CD4-positive, alpha-beta T cell treated with Interleukin-15 for 4 hours (primary cell): ENCODE data around the gene TRHDE.

ENCODE experiments used
- DNase-seq: peaks from one replicate; pipeline ENCODE4 v3.0.0-alpha.2; 2020; ENCODE audit warnings: low spot score

TRHDE gene

GRCh38 chr12:72273851-72274351 is 1.7 kb downstream of the TRHDE start:
- no peak for DNase-seq

GRCh38 chr12:72274931-72275330 is 2.8 kb downstream of the TRHDE start:
- no peak for DNase-seq

GRCh38 chr12:72275526-72275925 is 3.4 kb downstream of the TRHDE start:
- no peak for DNase-seq

- DNase-seq = no peak
Observed at GRCh38 chr12:72276181-72276805, 4.1 kb downstream of the TRHDE start.

- DNase-seq = no peak
Observed at GRCh38 chr12:72277415-72277814, 5.2 kb downstream of the TRHDE start.

DNA sequence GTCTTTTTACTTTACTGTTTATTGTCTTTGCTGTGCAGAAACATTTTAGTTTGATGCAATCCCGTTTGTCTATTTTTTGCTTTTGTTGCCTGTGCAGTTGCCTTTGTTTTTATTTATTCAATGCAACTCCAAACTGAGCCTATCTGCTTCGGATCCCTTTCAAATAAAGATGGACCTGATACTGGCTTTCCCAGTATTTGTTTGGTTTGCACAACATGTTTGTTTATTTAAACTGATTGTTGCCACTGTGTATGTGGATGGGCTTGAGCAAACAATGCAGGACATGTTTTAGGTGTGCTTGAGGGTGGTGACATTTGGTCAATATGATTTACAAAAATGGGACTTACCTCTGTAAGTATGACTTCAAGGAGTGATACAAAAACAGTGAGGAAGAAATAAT is 6.7 kb downstream of the TRHDE start:
- DNase-seq = no peak

DNA sequence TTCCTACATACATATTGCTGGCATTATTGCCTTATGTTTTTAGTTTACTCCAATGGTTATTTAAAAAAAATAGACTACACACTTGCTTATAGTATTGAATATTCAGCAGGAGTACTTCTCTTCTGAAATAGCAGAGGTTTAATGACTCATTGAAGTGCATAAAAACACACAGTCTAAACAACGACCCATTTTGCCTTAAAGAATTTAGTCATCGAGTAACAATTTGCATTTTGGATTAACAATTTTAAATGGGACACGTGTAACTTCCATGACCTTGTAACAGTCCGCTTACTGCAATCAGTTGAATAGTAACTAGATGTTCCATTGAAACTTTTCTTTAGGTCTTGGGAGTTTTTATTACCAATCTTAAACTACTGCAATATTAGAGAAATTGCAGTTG is 9.0 kb downstream of the TRHDE start:
- DNase-seq = no peak

- no peak for DNase-seq
Observed at GRCh38 chr12:72282721-72283120, 10.6 kb downstream of the TRHDE start.

DNA sequence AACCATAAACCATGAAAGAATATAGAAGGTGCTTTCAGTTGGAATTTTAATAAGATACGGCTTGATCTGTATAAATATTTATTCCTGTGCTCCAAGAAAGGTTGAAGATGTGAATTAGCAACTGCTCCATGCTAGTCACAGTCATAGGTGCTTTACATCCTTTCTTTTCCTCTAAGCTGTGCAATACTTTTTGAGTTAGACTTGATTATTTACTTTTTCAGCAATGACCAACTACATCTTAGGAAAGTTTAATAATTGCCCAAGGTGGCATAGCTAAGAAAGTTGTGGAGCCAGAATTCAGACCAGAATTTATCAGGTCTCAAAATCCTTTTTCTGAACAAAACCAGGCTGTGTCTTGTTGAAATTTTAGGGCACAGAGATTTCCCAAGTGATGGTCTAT is 13.7 kb downstream of the TRHDE start:
- DNase-seq = no peak

DNA sequence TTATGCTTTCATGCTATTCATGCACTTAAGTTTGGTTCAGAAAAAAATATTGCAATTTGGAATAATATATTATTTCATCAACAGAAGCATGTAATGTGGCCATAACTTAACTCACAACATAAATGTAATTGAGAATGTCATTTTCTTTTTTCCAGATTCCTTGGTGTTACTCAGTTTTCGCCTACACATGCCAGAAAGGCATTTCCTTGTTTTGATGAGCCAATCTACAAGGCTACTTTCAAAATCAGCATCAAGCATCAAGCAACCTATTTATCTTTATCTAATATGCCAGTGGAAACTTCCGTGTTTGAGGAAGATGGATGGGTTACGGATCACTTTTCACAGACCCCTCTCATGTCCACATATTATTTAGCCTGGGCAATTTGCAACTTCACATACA is 14.4 kb downstream of the TRHDE start:
- no peak for DNase-seq

DNA sequence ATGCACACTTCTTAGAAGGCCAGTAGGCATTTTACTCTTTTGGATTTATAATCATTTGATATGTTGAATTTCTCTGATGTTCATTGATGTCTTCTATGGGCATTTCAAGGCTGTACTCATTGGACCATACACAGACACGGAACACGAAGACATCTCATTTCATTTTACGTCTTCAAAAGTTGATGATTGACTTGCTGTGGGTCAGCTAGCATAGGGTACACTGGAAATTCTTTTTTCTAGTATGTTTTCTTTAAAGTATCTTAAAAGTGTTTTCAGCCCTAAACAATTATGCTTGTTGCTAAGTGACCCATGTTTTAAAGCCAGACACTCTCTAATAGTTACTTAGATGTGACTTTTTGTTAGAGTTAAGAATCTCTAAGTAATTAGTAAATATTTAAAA is 16.3 kb downstream of the TRHDE start:
- no peak for DNase-seq

- DNase-seq = no peak
Observed at GRCh38 chr12:72288911-72289310, 16.7 kb downstream of the TRHDE start.

DNA sequence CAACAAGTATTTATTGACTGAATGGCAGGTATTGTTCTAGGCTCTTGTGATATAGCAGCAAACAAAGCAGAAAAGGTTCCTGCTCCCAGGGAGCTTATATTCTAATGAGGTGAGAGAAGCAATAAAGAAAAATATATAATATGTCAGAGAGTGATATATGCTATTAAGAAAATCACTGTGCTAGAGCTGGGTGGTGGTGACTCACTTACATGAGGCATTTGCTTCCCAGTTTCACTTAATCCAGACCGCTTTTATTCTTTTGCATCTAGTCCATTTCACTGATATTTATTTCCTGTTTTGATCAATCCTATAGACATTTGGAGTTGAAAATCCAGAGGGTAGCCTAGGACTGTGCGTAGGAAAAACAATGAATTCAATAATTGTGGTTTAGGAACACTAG is 17.5 kb downstream of the TRHDE start:
- DNase-seq = no peak

- DNase-seq = no peak
Observed at GRCh38 chr12:72291175-72291574, 19.0 kb downstream of the TRHDE start.

DNA sequence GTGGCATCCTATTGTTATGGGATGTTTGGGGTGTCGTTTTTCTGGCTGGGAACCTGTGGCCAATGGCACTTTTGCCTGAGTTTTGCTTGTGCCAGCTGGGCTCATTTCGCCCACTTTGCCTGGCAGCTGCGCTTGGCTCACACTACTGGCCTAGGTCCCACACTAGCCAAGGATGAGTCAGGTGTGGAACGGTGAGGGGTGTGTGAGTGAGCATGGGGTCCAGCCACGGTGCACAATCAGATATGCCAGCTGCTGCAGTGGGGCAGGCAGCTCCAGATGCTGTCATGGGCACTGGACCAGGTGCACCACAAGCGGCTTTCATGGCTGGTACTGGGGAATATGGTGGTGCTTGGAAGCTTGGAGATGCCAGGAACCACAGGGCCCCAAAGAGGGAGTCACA is 21.5 kb downstream of the TRHDE start:
- DNase-seq = no peak

DNA sequence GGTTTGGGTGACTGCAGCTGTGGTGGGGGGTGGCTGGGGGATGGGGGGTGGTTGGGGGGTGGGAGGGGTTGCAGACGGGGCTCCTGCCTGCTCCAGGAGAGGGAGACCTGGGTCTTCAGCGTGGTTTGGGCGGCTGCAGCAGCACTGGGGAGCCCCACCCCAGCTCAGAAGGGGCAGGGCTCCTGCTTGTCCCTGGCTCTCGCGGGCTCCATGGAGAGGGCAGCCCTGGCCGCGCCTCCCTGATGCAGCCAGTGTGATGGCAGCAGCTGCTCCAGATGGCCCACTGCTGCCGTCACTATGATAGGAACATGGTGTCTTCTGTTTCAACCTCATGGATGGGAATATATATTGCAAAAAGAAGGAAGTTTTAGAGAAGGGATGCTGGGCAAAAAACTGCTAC is 22.9 kb downstream of the TRHDE start:
- no peak for DNase-seq

- DNase-seq = no peak
Observed at GRCh38 chr12:72295744-72296143, 23.6 kb downstream of the TRHDE start.

DNA sequence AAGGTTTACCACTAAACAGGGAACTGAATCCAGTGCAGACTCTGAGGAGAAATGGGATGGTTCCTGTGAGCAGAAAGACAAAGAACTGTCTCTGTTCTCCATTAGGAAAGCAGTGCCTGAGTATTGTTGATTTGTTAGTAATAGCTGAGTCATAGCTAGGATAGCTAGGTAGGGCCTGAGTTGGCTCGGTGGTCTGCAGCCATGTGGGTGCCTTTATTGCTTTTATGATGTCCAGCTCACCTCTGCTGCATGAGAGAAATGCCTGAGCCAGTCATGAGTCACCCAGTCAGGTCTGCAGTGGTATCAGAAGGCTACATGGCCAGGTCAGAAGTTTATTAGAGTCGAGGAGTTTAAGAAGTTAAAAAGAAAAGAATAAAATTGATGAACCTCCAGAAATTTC is 24.2 kb downstream of the TRHDE start:
- no peak for DNase-seq

- DNase-seq = no peak
Observed at GRCh38 chr12:72297666-72298065, 25.5 kb downstream of the TRHDE start.

DNA sequence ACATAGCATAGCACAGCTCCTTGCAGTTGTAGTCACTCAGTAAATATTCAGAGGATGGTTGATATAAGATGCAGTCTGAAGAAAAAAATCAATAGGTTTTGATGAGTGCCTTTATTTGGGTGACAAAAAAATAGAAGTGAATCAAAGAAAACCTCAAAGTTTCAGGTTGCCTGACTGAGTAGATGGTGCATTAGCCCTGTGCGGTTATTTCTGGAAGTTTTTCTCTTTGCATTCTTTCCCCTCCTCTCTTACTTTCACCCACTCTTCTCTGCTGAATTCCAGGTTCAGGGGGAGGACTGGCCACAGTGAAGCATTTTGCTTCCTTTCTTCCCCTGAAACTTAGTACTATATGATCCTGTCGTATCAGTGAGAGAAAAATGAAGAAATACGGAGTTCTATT is 28.6 kb downstream of the TRHDE start:
- DNase-seq = no peak

DNA sequence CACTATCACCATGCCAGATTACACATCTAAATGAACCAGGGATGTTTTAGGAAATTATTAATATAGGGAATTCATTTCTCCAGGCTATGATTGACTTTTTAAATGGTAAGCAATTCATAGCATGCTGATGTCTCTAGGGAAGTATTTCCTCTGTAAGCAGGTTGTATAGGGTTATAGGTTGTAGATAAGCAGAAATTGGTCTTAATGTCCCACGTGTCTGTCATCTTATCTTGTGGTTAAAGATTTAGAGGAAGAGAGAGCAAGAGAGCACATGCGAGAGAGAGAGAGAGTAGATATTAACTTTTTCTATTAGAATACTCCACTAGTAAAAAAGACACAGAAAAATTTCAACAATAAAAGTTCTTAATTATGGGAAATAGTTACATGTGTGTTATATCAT is 32.6 kb downstream of the TRHDE start:
- no peak for DNase-seq

DNA sequence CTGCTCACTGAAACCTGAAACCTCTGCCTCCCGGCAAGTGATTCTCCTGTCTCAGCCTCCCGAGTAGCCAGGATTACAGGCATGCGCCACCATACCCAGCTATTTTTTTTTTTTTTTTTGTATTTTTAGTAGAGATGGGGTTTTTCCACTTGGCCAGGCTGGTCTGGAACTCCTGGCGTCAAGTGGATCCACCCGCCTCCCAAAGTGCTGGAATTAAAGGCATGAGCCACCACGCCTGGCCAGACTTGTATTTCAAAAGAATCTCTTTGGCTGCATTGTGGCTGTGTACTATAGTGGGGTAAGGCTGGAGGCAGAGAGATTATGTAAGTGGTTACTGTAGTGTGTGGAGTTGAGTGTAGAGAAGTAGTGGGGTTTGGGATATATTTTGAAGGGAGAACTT is 35.1 kb downstream of the TRHDE start:
- no peak for DNase-seq

- DNase-seq = no peak
Observed at GRCh38 chr12:72311946-72312345, 39.8 kb downstream of the TRHDE start.

DNA sequence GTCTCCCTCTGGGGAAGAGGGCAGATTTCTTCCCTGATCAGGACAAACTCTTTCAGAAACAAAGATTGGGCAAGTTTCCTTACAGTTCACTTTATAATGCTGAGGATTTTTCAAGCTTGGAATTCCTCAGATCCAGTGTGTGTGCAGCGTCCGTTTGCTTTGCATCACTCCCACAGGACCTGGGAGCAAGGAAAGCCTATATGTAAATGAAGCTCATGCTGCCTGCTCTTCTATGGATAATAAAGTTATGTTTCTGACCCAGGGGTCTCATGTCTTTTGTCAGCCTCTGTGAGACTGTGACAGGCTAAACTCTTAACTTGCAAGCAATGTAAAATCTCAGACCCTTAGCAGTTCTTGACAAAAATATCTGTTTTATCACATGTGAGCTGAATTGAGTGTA is 41.6 kb downstream of the TRHDE start:
- no peak for DNase-seq

DNA sequence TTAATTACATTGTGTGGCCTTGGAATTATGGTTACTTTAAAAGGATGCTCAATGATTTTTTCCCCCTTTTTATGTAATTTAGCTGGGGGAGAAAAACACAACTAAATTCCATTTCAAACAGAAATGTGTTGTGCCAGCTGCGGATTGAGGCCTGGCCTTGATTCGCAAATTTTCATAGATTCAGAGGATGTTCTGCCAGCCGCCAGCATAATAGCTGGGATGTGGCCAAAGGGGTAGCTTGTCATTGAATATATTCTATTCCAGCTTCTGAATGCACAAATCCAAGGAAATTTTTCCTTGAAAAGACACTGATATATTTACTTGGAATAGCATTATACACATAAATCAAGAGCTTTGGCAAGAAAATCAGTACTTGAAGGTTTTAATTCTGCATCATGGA is 43.7 kb downstream of the TRHDE start:
- DNase-seq = no peak
